ENCODE results near the gene CREB3. TPM values are rescaled to one million over a fixed set of nuclear protein-coding genes. Genes with fewer than 3 reads are reported as not detected.

Gene CREB3
- total and polyA plus RNA-seq, 9 of the 15 experiments (the other 6 are each of a cell fraction or from before 2014, with no cell fraction given), result 5.7 to 18.3 (median 14.9) TPM

GRCh38 chr9:35688558-35689541, 43.6 kb upstream of the CREB3 start:
- H4K20me1 ChIP-seq (replicated peaks; ENCODE audit: control insufficient read depth, insufficient read depth, low read length), result no peaks in the 10 kb centered on the region
- no peaks in the 10 kb centered on the region for H3K9me1 ChIP-seq (ENCODE audit: control insufficient read depth, insufficient read depth, low read length)
- no peaks in the 10 kb centered on the region for H3K9me3 ChIP-seq (replicated peaks; ENCODE audit: control insufficient read depth, insufficient read depth, low read depth, low read length)
- FAIRE-seq (peak; percentile 44), DNase-seq (ENCODE audit: extremely low read depth in 1 of 4, low spot score in 3 of 4) (no peak), ATAC-seq (no peak)
- no peak overlapping the region for H3K4me2 ChIP-seq (ENCODE audit: insufficient read depth, low read length)
- no peaks in the 10 kb centered on the region for H3K27me3 ChIP-seq (ENCODE audit: control insufficient read depth in 2 of 2, insufficient read depth in 2 of 2, low read length in 2 of 2)
- CTCF ChIA-PET (ENCODE audit: low intra/inter-chr PET ratio), result no interaction called here
- H3K27ac ChIP-seq (ENCODE audit: extremely low read depth, low read depth, low read length), result no peak overlapping the region
- TF ChIP-seq FOSL1 (tag; conservative IDR thresholded peaks at IDR 0.05) (0 out of 2 replicates have a peak, but pooled peaks have one; percentile 19), CTCFL (IDR thresholded peaks at IDR 0.05; ENCODE audit: borderline replicate concordance, insufficient read depth, low read depth, low read length, poor library complexity, severe bottlenecking) (no peak), EGR1 (conservative IDR thresholded peaks at IDR 0.05) (peak; percentile 78), ID3 (CRISPR knock-in tag; IDR thresholded peaks at IDR 0.05) (no peak), ID3 (tag; IDR thresholded peaks at IDR 0.05) (no peak), JUND (IDR thresholded peaks at IDR 0.05; ENCODE audit: borderline replicate concordance, low read depth, low read length) (peak; percentile 40; the same call in 1 of the 2 replicates), JUND (tag; IDR thresholded peaks at IDR 0.05; ENCODE audit: borderline replicate concordance, low read depth, low read length) (no peak), ATF3 (IDR thresholded peaks at IDR 0.05) (peak; percentile 44; the same call in 1 of the 2 replicates), ATF3 (CRISPR knock-in tag; conservative IDR thresholded peaks at IDR 0.05) (no peak), NKRF (IDR thresholded peaks at IDR 0.05; ENCODE audit: borderline replicate concordance) (no peak), CXXC5 (CRISPR knock-in tag; IDR thresholded peaks at IDR 0.05) (no peak), CBX1 (IDR thresholded peaks at IDR 0.05; ENCODE audit: low read depth) (no peak)
- intact Hi-C loops (cut with micrococcal nuclease) (no loop called here), in situ Hi-C loops (cut with MboI) (no loop called here)
- H3K36me3 ChIP-seq (ENCODE audit: control insufficient read depth, insufficient read depth, low read length), result peaks cover 4% of the 10 kb centered on the region; the same call in 2 of the 3 replicates
- WGBS (ENCODE audit: insufficient coverage, low coverage, missing lambda C conversion rate), result 82% methylated on average over 11 of the region's 12 CpGs
- H3K79me2 ChIP-seq (ENCODE audit: control insufficient read depth, insufficient read depth, low read length), result no peaks in the 10 kb centered on the region
- POLR2A ChIA-PET, result interaction anchor here (0.6 to 1.0 kb wide), 5 partner anchors 12 to 38 kb away, joined by 3 read pairs; no protein-coding TSS in a partner anchor
- BruUV-seq (replicated peaks), result no TSS peak
- no peak overlapping the region for H3K4me3 ChIP-seq
- peak overlapping the region in 1 of 2 experiments; percentile 26; a peak in 2 of 4 replicates for H3K9ac ChIP-seq (ENCODE audit: insufficient read depth in 1 of 2, low read depth in 2 of 2, low read length in 2 of 2)
- H3K4me1 ChIP-seq (replicated peaks in 1 of 2; ENCODE audit: control insufficient read depth in 2 of 2, insufficient read depth in 2 of 2, low read length in 2 of 2), result peaks cover 12 to 23% of the 10 kb centered on the region in 2 experiments; a peak in 4 of 5 replicates
- H2AFZ ChIP-seq (ENCODE audit: low read depth, low read length), result no peak overlapping the region
